ENCODE data around the gene C3orf70.

C3orf70 gene

GRCh38 chr3:185175370-185175987 lies 22.6 kb upstream of the C3orf70 start:
- DNase-seq (ENCODE audit: insufficient read length, low spot score) (peak; percentile 30), FAIRE-seq (peak; percentile 92)
- TF ChIP-seq POU2F2 (IDR thresholded peaks at IDR 0.05; ENCODE audit: low read depth, low read length) (peak; percentile 31; the same call in 1 of the 2 replicates), PAX5 (IDR thresholded peaks at IDR 0.05; ENCODE audit: insufficient read depth, low read length, severe bottlenecking) (no peak), SPI1 (IDR thresholded peaks at IDR 0.05; ENCODE audit: low read depth, low read length) (no peak), TAF1 (IDR thresholded peaks at IDR 0.05; ENCODE audit: low read depth, low read length) (no peak)

GRCh38 chr3:185172086-185173049 lies 19.5 kb upstream of the C3orf70 start:
- TF ChIP-seq PAX5 (IDR thresholded peaks at IDR 0.05; ENCODE audit: insufficient read depth, low read length, severe bottlenecking) (no peak), POLR2A (IDR thresholded peaks at IDR 0.05; ENCODE audit: low read depth, low read length) (no peak), SPI1 (IDR thresholded peaks at IDR 0.05; ENCODE audit: low read depth, low read length) (no peak), POU2F2 (IDR thresholded peaks at IDR 0.05; ENCODE audit: low read depth, low read length) (no peak), POLR2AphosphoS5 (IDR thresholded peaks at IDR 0.05; ENCODE audit: low read depth, low read length) (no peak), TAF1 (IDR thresholded peaks at IDR 0.05; ENCODE audit: low read depth, low read length) (no peak)
- DNase-seq (ENCODE audit: insufficient read length, low spot score) (no peak), FAIRE-seq (no peak)

- TF ChIP-seq SPI1 (IDR thresholded peaks at IDR 0.05; ENCODE audit: low read depth, low read length) (no peak), POLR2AphosphoS5 (IDR thresholded peaks at IDR 0.05; ENCODE audit: low read depth, low read length) (no peak), POU2F2 (IDR thresholded peaks at IDR 0.05; ENCODE audit: low read depth, low read length) (no peak), TAF1 (IDR thresholded peaks at IDR 0.05; ENCODE audit: low read depth, low read length) (no peak), POLR2A (IDR thresholded peaks at IDR 0.05; ENCODE audit: low read depth, low read length) (no peak), PAX5 (IDR thresholded peaks at IDR 0.05; ENCODE audit: insufficient read depth, low read length, severe bottlenecking) (no peak)
- FAIRE-seq (no peak), DNase-seq (ENCODE audit: insufficient read length, low spot score) (no peak)
Observed at GRCh38 chr3:185164428-185165217, 11.8 kb upstream of the C3orf70 start.

- TF ChIP-seq POLR2A (IDR thresholded peaks at IDR 0.05; ENCODE audit: low read depth, low read length) = no peak
- no peak for TF ChIP-seq SPI1 (IDR thresholded peaks at IDR 0.05; ENCODE audit: low read depth, low read length)
- no peak for TF ChIP-seq POLR2AphosphoS5 (IDR thresholded peaks at IDR 0.05; ENCODE audit: low read depth, low read length)
- DNase-seq (ENCODE audit: insufficient read length, low spot score) (no peak), FAIRE-seq (no peak)
Observed at GRCh38 chr3:185162634-185163033, 9.8 kb upstream of the C3orf70 start.

- no peak for FAIRE-seq
- no peak for DNase-seq (ENCODE audit: insufficient read length, low spot score)
- TF ChIP-seq POLR2A (IDR thresholded peaks at IDR 0.05; ENCODE audit: low read depth, low read length) (no peak), SPI1 (IDR thresholded peaks at IDR 0.05; ENCODE audit: low read depth, low read length) (no peak), POU2F2 (IDR thresholded peaks at IDR 0.05; ENCODE audit: low read depth, low read length) (no peak), TAF1 (IDR thresholded peaks at IDR 0.05; ENCODE audit: low read depth, low read length) (no peak), PAX5 (IDR thresholded peaks at IDR 0.05; ENCODE audit: insufficient read depth, low read length, severe bottlenecking) (no peak), POLR2AphosphoS5 (IDR thresholded peaks at IDR 0.05; ENCODE audit: low read depth, low read length) (no peak)
Observed at GRCh38 chr3:185161761-185162160, 8.9 kb upstream of the C3orf70 start.

GRCh38 chr3:185157347-185157746 lies 4.5 kb upstream of the C3orf70 start:
- DNase-seq (ENCODE audit: insufficient read length, low spot score) (no peak), FAIRE-seq (no peak)
- no peak for TF ChIP-seq TAF1 (IDR thresholded peaks at IDR 0.05; ENCODE audit: low read depth, low read length)
- TF ChIP-seq POLR2A (IDR thresholded peaks at IDR 0.05; ENCODE audit: low read depth, low read length) = no peak
- no peak for TF ChIP-seq POU2F2 (IDR thresholded peaks at IDR 0.05; ENCODE audit: low read depth, low read length)
- no peak for TF ChIP-seq POLR2AphosphoS5 (IDR thresholded peaks at IDR 0.05; ENCODE audit: low read depth, low read length)

- TF ChIP-seq PAX5 (IDR thresholded peaks at IDR 0.05; ENCODE audit: insufficient read depth, low read length, severe bottlenecking) (no peak), TAF1 (IDR thresholded peaks at IDR 0.05; ENCODE audit: low read depth, low read length) (no peak), POLR2A (IDR thresholded peaks at IDR 0.05; ENCODE audit: low read depth, low read length) (no peak), POLR2AphosphoS5 (IDR thresholded peaks at IDR 0.05; ENCODE audit: low read depth, low read length) (no peak), POU2F2 (IDR thresholded peaks at IDR 0.05; ENCODE audit: low read depth, low read length) (no peak), SPI1 (IDR thresholded peaks at IDR 0.05; ENCODE audit: low read depth, low read length) (no peak)
- DNase-seq (ENCODE audit: insufficient read length, low spot score) (no peak), FAIRE-seq (no peak)
Observed at GRCh38 chr3:185155678-185156077, 2.8 kb upstream of the C3orf70 start.

- peak; percentile 78 for FAIRE-seq
- no peak for TF ChIP-seq PAX5 (IDR thresholded peaks at IDR 0.05; ENCODE audit: insufficient read depth, low read length, severe bottlenecking)
- no peak for TF ChIP-seq POU2F2 (IDR thresholded peaks at IDR 0.05; ENCODE audit: low read depth, low read length)
- TF ChIP-seq TAF1 (IDR thresholded peaks at IDR 0.05; ENCODE audit: low read depth, low read length) = no peak
- no peak for TF ChIP-seq POLR2A (IDR thresholded peaks at IDR 0.05; ENCODE audit: low read depth, low read length)
- no peak for TF ChIP-seq SPI1 (IDR thresholded peaks at IDR 0.05; ENCODE audit: low read depth, low read length)
- no peak for TF ChIP-seq POLR2AphosphoS5 (IDR thresholded peaks at IDR 0.05; ENCODE audit: low read depth, low read length)
- DNase-seq (ENCODE audit: insufficient read length, low spot score) = no peak
Observed at GRCh38 chr3:185153861-185154629, 1.2 kb upstream of the C3orf70 start.
